Measurements from ENCODE around the gene PLCB4. TPM values are rescaled to one million over a fixed set of nuclear protein-coding genes. Genes with fewer than 3 reads are reported as not detected.

The PLCB4 gene
- total RNA-seq, 1 experiment from 2014 or later, result 10.1 TPM

DNA sequence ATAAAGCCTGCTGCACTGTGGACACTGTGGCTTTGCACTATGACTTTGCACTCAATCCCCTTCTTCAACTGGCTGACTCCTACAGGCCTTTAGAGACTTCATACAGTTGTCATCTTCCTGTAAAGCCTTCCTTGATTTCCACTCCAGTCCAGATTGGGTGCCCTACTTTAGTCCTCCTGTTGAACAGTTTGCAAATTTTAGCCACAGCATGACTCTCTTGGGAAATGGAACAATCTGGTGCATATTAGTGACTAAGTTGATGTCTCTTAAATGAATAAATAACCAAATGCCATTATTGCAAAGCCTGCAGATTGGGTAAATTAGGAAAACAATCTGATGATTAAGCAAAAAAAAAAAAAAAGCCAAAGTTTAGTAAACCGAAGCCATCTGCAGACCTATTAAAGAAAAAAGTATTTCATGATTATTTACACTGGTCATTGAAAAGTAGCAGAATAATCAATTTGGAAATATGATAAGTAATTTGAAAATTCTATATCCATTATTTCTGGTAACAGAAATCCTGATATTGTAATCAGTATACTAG lies 12.6 kb downstream of the PLCB4 start:
- H3K4me2 ChIP-seq (ENCODE audit: insufficient read depth, insufficient read length, low read length), result no peak overlapping the region
- peaks cover 8 to 9% of the 10 kb centered on the region in 2 experiments for H3K4me1 Mint-ChIP-seq
- DNase-seq, result no peak
- H3K18ac ChIP-seq (ENCODE audit: insufficient read length, low read depth, low read length), result no peak overlapping the region
- no peaks in the 10 kb centered on the region for H3K23me2 ChIP-seq (ENCODE audit: insufficient read length, low read depth, low read length, poor library complexity, severe bottlenecking)
- H2BK15ac ChIP-seq (ENCODE audit: low read depth, low read length), result no peak overlapping the region
- H4K8ac ChIP-seq (replicated peaks; ENCODE audit: insufficient read length, low read depth, low read length), result no peak overlapping the region
- no peak overlapping the region for H3K9ac ChIP-seq (ENCODE audit: extremely low read depth, insufficient read length, low read length)
- H2AFZ ChIP-seq (ENCODE audit: low read length), result no peak overlapping the region
- H4K91ac ChIP-seq (ENCODE audit: insufficient read length, low read depth, low read length), result no peak overlapping the region
- no peaks in the 10 kb centered on the region for H3K27me3 ChIP-seq (ENCODE audit: insufficient read depth, low read length)
- H2BK5ac ChIP-seq (ENCODE audit: insufficient read length, low read length), result no peak overlapping the region
- H3K9me3 ChIP-seq (ENCODE audit: control insufficient read depth, low read depth, low read length), result no peaks in the 10 kb centered on the region
- no peak overlapping the region; a peak in 1 of 5 replicates for H3K4me3 Mint-ChIP-seq
- H3K4me1 ChIP-seq (ENCODE audit: insufficient read depth, low read length), result peaks cover 3% of the 10 kb centered on the region; the same call in 1 of the 2 replicates
- no peaks in the 10 kb centered on the region for H3K9me3 Mint-ChIP-seq
- no peak overlapping the region for H3T11ph ChIP-seq (ENCODE audit: low read length)
- no peak overlapping the region for H2BK12ac ChIP-seq (ENCODE audit: insufficient read length, low read depth, low read length)
- H2BK20ac ChIP-seq (ENCODE audit: low read depth, low read length, poor library complexity, severe bottlenecking), result no peak overlapping the region
- no peaks in the 10 kb centered on the region for H3K79me1 ChIP-seq (ENCODE audit: insufficient read depth, low read depth, low read length, poor library complexity, severe bottlenecking)
- no peak overlapping the region for H3K14ac ChIP-seq (ENCODE audit: insufficient read depth, low read length)
- H2AK5ac ChIP-seq (ENCODE audit: insufficient read length, low read length), result no peak overlapping the region
- no peak overlapping the region for H3K4ac ChIP-seq (ENCODE audit: low read depth, low read length)
- H2BK120ac ChIP-seq (ENCODE audit: low read depth, low read length, poor library complexity, severe bottlenecking), result no peak overlapping the region
- no CpG with 5 or more reads among the region's 1 CpG for WGBS (ENCODE audit: extremely low coverage, insufficient read length, low lambda C conversion rate)
- H4K5ac ChIP-seq (ENCODE audit: insufficient read length, low read depth, low read length), result no peak overlapping the region
- H3K27ac Mint-ChIP-seq, result no peak overlapping the region
- H3K27ac ChIP-seq (ENCODE audit: insufficient read length, low read depth, low read length), result no peak overlapping the region
- TF ChIP-seq, protein P1, sequence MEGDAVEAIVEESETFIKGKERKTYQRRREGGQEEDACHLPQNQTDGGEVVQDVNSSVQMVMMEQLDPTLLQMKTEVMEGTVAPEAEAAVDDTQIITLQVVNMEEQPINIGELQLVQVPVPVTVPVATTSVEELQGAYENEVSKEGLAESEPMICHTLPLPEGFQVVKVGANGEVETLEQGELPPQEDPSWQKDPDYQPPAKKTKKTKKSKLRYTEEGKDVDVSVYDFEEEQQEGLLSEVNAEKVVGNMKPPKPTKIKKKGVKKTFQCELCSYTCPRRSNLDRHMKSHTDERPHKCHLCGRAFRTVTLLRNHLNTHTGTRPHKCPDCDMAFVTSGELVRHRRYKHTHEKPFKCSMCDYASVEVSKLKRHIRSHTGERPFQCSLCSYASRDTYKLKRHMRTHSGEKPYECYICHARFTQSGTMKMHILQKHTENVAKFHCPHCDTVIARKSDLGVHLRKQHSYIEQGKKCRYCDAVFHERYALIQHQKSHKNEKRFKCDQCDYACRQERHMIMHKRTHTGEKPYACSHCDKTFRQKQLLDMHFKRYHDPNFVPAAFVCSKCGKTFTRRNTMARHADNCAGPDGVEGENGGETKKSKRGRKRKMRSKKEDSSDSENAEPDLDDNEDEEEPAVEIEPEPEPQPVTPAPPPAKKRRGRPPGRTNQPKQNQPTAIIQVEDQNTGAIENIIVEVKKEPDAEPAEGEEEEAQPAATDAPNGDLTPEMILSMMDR (conservative IDR thresholded peaks at IDR 0.05), result no peak
- H4K20me1 ChIP-seq (ENCODE audit: control insufficient read depth, insufficient read depth, insufficient read length), result no peaks in the 10 kb centered on the region
- no peak overlapping the region for H3K56ac ChIP-seq (ENCODE audit: insufficient read length, low read depth, low read length)
- no peaks in the 10 kb centered on the region for H3K36me3 Mint-ChIP-seq (ENCODE audit: insufficient read depth in 1 of 3, low read depth in 3 of 3)
- no peaks in the 10 kb centered on the region for H3K27me3 Mint-ChIP-seq (ENCODE audit: low read depth)
- H3K79me2 ChIP-seq (ENCODE audit: insufficient read depth, low read length), result no peaks in the 10 kb centered on the region; the same call in 1 of the 2 replicates
- H3K23ac ChIP-seq (ENCODE audit: insufficient read length, low read depth, low read length), result no peak overlapping the region
